Stimulated activated naive CD4-positive, alpha-beta T cell treated with Interleukin-2 at 50 U/mL for 16 hours (primary cell): ENCODE results near the gene FDXR.
"Not testable (repeated sequence)": the region's sequence is repeated elsewhere in the genome, so short reads cannot be mapped to it uniquely, and the experiment has no call there.

ENCODE experiments used
- DNase-seq: peaks from one replicate; lab custom pipeline; 2025; lab: John Stamatoyannopoulos, UW

The FDXR gene

GRCh38 chr17:74871356-74872076 is 1.3 kb downstream of the FDXR start:
- DNase-seq, result no peak

GRCh38 chr17:74870512-74870911 is 2.3 kb downstream of the FDXR start:
- DNase-seq, result no peak

- not testable (repeated sequence) for DNase-seq
Observed at GRCh38 chr17:74870028-74870427, 2.8 kb downstream of the FDXR start.

- no peak for DNase-seq
Observed at GRCh38 chr17:74868908-74869255, 3.9 kb downstream of the FDXR start.

- DNase-seq, result no peak
Observed at GRCh38 chr17:74868251-74868907, 4.4 kb downstream of the FDXR start.

- no peak for DNase-seq
Observed at GRCh38 chr17:74866198-74866835, 6.5 kb downstream of the FDXR start.

- no peak for DNase-seq
Observed at GRCh38 chr17:74865504-74866197, 7.1 kb downstream of the FDXR start.

GRCh38 chr17:74864866-74865395 is 7.9 kb downstream of the FDXR start:
- peak; percentile 53 for DNase-seq

GRCh38 chr17:74864297-74864865 is 8.4 kb downstream of the FDXR start:
- DNase-seq, result no peak

GRCh38 chr17:74863420-74864296 is 9.1 kb downstream of the FDXR start:
- no peak for DNase-seq

GRCh38 chr17:74862919-74863318 is 9.9 kb downstream of the FDXR start:
- DNase-seq, result no peak

GRCh38 chr17:74862108-74862901 is 10.5 kb downstream of the FDXR start:
- peak; percentile 65 for DNase-seq

- DNase-seq, result no peak
Observed at GRCh38 chr17:74861662-74862107, 11.1 kb downstream of the FDXR start.

GRCh38 chr17:74860872-74861661 is 11.7 kb downstream of the FDXR start:
- no peak for DNase-seq

- DNase-seq, result no peak
Observed at GRCh38 chr17:74860229-74860871, 12.4 kb downstream of the FDXR start.

- DNase-seq, result peak; percentile 14
Observed at GRCh38 chr17:74859459-74860228, 13.2 kb downstream of the FDXR start, which contains the start of gene GRIN2C. Gene GRIN2C (minus strand): TSS chr17:74859885. CDS start chr17:74855092, 4,793 bp downstream.

- no peak for DNase-seq
Observed at GRCh38 chr17:74858672-74859458, 13.9 kb downstream of the FDXR start.
